ENCODE data around the gene ANXA2.

The ANXA2 gene

GRCh38 chr15:60386615-60387014, 11.2 kb downstream of the ANXA2 start:
- DNase-seq: no peak

DNA sequence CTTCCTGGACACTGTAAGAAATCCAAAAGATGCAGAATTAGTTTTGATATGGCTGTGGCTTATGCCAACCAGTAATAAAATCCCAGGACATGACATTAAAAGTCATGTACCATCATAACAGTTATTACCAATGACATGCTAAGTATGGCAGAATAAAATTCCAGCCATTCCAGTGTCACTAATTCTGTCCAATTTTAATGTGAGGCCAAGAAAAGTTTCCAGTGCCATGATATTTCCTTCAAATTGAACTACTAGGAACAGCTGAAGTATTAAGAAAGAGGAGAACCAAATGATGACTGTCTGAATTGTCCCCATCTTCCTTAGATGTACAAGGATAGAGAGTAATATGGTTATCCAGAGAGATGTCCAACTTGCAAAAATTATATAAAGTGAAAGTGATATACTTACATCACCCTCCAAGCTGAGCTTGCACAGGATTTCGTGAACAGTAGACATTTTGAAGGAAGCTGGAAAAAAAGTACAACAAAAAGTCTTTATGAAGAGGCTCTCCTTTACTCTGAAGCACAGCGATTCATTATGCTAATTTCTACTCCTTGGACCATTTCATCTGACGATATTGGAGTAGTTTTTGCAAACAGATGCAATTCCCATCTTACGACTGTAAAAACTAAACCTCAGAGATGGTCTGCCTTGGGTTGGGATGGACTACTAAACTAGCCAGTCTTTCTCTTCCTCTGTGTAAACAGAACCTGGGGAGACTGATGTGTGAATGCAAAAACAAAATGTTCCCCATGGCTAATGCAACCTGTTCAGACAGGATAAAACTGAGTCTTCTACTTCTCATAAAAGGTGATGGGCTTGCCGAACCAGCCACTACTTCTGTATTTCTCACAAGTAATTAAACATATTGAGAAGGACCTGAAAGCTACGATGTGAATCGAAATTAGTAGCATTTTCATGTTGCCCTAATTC, 11.9 kb downstream of the ANXA2 start:
- no peak for DNase-seq

DNA sequence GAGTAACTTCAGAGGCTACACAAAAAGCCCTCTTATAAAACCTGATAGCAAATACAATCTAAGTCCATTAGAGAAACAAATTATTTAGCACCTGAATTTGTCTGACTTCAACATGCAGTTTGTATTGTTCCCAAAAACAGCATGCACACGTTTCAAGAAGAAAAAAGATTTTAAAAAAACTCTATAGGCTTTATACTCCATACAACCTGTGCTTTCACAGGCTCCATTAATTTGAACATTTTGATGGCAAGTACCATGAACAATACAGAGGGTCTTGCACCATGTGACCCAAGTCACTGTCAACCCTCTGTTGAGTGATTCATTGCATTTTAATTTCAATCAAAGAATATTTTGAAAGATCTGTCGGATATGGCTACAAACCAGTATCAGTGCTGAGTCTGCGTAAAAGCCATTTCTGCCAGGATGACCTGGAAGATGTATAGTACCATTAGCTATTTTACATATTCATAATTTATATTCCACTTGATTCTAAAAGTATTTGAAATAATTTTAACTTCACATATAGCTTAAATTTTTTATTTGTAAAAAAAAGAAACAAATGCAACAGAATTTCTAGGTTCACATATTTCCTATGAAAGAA, 13.2 kb downstream of the ANXA2 start:
- no peak for DNase-seq

DNA sequence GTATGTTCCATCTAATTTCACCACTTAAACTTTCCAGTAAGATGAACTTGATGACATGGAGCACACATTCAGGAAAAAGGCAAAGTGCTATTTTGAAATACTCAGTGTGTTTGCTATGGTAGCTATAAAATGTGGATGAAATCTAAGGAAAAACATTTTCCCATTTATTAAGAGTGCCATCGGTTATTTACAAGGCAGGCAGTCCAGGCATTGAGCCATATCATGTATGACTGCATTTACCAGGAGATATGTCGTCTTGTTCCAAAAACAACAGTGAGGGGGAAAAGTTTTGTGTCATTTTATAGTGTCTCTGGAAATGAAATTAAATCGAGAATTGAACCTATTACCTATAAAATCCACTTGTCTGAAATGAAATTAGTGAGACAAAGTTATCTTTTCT, 13.7 kb downstream of the ANXA2 start:
- DNase-seq: no peak

- no peak for DNase-seq
Measured at GRCh38 chr15:60382773-60383674, 14.8 kb downstream of the ANXA2 start.

- DNase-seq: no peak
Measured at GRCh38 chr15:60381148-60381788, 16.5 kb downstream of the ANXA2 start.

GRCh38 chr15:60379525-60380274, 18.1 kb downstream of the ANXA2 start:
- no peak for DNase-seq

DNA sequence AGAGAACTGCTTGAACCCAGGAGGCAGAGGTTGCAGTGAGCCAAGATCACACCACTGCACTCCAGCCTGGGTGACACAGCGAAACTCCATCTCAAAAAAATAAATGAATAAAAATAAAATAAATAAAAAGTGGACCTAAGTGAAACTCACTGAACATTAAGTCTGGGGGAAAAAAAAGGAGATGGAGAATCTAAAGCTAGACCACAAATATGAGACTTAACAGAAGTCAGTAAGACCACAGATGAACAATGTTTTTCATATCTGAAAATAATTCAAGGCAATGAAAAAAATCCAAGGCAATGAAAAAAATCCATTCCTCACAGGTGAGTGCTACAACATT, 18.6 kb downstream of the ANXA2 start:
- no peak for DNase-seq

DNA sequence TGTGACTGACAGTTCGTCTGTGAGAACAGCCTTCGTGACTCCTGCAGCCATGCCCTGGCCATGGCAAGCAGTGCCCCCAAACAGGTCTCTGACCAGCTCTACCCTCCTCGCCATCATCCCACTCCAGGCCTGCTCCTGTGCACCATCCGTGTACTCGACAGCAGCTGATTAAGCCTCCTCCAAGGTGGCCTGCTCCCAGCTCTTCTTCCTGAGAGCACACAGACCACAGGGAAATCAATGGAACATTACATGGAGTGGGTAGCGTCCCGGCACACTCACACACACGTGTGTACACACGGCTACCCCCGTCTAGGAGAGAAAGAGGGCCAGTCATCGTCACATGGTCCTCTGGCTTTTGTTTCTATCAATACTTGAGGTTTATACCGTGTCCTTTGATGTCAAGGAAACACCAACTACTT, 21.1 kb downstream of the ANXA2 start:
- peak; percentile 22 for DNase-seq

GRCh38 chr15:60375306-60375705, 22.5 kb downstream of the ANXA2 start:
- DNase-seq: no peak

DNA sequence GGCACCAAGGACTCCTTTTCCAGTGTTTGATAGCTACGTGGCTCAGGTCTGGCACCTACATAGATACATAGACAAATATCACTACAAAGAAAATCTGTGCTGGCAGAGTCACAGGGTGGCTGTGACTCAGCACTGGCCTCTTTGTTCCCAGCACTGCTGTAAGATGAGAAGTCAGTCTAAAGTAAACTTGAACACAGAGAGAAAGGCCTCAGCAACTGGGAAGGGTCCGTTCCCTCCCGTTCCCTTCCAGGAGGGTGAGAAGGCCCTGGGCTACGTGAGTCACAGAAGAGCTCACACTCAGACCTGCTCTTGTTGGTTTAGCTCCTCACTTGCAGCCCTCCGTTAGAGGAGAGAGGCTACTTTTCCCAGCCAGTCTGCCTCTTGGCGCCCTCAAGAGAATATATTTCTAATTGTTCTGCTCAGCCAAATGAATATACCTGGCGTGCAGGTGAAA, 23.1 kb downstream of the ANXA2 start:
- DNase-seq: peak; percentile 76

- DNase-seq: no peak
Measured at GRCh38 chr15:60374209-60374608, 23.6 kb downstream of the ANXA2 start.

GRCh38 chr15:60373745-60374144, 24.0 kb downstream of the ANXA2 start:
- no peak for DNase-seq

GRCh38 chr15:60373327-60373726, 24.5 kb downstream of the ANXA2 start:
- DNase-seq: no peak

GRCh38 chr15:60372756-60373155, 25.0 kb downstream of the ANXA2 start:
- DNase-seq: no peak

DNA sequence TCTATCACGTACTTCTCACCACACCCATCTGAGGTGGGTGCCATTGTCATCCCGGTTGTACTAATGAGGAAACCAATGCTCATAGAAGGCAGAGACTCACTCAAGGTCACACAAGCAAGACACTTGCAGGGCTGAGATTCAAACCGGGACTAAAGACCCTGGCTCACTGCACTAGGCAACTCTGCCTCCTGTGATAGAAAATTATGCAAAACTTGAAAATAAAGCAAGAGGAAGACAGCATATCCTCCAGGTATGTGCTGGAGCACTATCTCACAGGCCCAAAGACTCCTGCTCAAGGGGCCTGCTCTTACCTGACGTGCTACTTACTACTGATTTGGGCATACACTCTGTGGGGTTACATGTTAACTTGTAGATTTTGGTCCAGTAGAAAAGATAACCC, 25.6 kb downstream of the ANXA2 start:
- DNase-seq: no peak

- DNase-seq: no peak
Measured at GRCh38 chr15:60371175-60372051, 26.4 kb downstream of the ANXA2 start.

- DNase-seq: no peak
Measured at GRCh38 chr15:60370869-60371136, 27.0 kb downstream of the ANXA2 start.

DNA sequence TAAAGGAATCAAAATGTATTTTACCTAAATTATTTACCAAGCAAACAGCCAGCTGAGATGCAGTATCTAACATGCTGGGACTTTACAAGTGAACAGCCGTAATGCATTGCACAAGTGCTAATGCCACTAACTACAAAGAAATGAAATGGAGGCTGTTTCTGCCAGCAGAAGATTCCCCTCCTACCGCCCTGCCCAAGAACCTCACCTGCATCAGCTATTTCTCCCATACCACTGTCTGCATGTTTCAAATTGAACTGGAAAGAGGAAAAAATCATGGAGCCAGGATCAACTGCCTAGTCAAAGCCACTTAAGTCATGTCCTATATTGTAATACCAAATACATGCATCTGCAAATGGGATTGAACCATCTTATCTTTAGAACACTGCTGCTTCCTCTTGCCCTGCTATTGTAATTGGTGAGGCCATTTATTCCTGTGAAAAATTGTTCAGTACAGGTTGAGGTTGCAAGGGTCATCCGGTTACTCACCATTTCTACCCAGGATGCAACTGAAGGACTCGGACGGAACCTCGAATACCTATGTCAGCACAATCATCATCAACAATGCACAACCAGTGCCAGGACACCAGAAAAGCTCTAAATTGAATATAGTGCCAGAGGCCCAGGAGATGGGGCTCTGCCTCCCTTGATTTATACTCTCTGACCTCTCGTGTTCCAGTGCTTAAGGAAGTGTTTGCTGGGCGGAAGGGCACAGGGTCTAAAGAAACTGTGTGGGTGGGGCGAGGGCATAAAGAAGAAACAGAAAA, 27.5 kb downstream of the ANXA2 start:
- DNase-seq: no peak

DNA sequence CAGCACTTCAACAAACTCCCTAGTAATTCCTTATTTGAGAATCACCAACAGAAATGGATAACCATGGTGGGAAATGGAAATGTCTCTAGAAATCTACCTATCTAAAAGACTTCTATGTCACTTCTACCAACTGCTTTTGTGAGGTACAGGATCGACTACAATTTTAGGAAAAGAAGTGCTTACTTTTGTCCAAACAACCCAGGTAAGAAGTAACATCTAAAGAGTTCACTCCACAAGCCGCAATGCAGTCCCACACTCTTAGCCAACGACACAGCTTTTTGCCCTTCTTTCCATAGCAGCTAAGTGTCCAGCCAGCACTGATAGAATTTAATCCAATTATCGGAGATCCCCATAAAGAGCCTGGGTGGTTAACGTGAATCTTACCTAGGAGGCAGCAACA, 28.1 kb downstream of the ANXA2 start:
- no peak for DNase-seq

DNA sequence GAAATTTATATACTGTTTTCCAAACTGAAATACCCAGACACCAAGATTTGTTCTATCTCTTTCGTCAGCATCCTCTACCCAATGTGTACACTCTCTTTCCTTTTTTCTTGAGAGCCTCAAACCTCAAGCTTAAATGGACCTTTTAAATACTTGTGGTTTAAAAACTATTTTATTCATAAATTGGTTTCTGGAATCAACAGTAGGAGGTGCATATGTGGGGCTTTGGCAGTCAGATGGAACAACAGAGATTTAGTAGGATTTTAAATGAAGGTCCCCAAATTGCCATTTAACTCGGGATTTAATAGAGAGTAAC, 33.2 kb downstream of the ANXA2 start:
- no peak for DNase-seq
